OCI-LY3 (cell line): ENCODE results near the gene ITGB6.

Source experiments
- H2AFZ ChIP-seq: fragments of 200-600, 300-600 bp; shearing (Covaris generic); 2 replicates; pipeline ENCODE4 v1.6.0; 2014; ENCODE audit warnings: antibody characterized with exemption, low read depth, low read length
- H3K27ac ChIP-seq: fragments of 200-600, 300-600 bp; sonication (generic); 2 replicates; pipeline ENCODE4 v1.5.1; 2014; ENCODE audit warnings: mild to moderate bottlenecking, low read length, moderate library complexity, mixed read lengths
- H3K27me3 ChIP-seq: fragments of 200-600, 300-600 bp; sonication (generic); 2 replicates; pipeline ENCODE4 v1.6.1; 2014; ENCODE audit warnings: low read depth, low read length, mixed read lengths
- H3K36me3 ChIP-seq: fragments of 200-600, 300-600 bp; sonication (generic); replicated peaks from 2 replicates; pipeline ENCODE3; 2014; ENCODE audit warnings: low read depth, low read length, mixed read lengths
- H3K4me1 ChIP-seq: fragments of 300-600, 200-600 bp; sonication (generic); 2 replicates; pipeline ENCODE4 v1.6.1; 2014; ENCODE audit warnings: low read length, mixed read lengths
- H3K4me2 ChIP-seq: fragments of 200-600, 300-600 bp; sonication (generic); 2 replicates; pipeline ENCODE4 v1.6.1; 2014; ENCODE audit warnings: low read length, mixed read lengths
- H3K4me3 ChIP-seq: fragments of 300-600, 200-600 bp; sonication (generic); 2 replicates; pipeline ENCODE4 v1.5.1; 2014; ENCODE audit warnings: antibody characterized with exemption, mild to moderate bottlenecking, low read length, moderate library complexity
- H3K79me2 ChIP-seq: fragments of 300-600, 200-600 bp; shearing (Covaris generic); 2 replicates; pipeline ENCODE4 v1.6.1; 2014; ENCODE audit warnings: mild to moderate bottlenecking, low read length, mixed read lengths
- H3K9ac ChIP-seq: fragments of 300-600, 200-600 bp; shearing (Covaris generic); 2 replicates; pipeline ENCODE4 v1.6.0; 2014; ENCODE audit warnings: mild to moderate bottlenecking, low read length, moderate library complexity
- H3K9me3 ChIP-seq: fragments of 200-600, 300-600 bp; shearing (Covaris generic); 2 replicates; pipeline ENCODE4 v1.6.1; 2014; ENCODE audit warnings: low read length, mixed read lengths; ENCODE audit not compliant: insufficient read depth
- H4K20me1 ChIP-seq: fragments of 200-600, 300-600 bp; sonication (generic); 2 replicates; pipeline ENCODE4 v1.6.1; 2016; ENCODE audit warnings: low read length, mixed read lengths; ENCODE audit not compliant: insufficient read depth
- EZH2phosphoT487 ChIP-seq: fragments of 200-600 bp; shearing (Covaris generic); IDR thresholded peaks from 2 replicates; pipeline ENCODE4 v1.6.1; 2018; ENCODE audit warnings: antibody characterized with exemption, mixed run types, low read depth
- TF ChIP-seq, protein P1 (sequence below): fragments of 200-600, 300-600 bp; sonication (generic); IDR thresholded peaks from 2 replicates; pipeline ENCODE4 v1.5.1; 2014; ENCODE audit warnings: antibody characterized with exemption, low read length, low read depth

Gene ITGB6

GRCh38 chr2:160141419-160141818 is 58.7 kb downstream of the ITGB6 start:
- H3K9me3 ChIP-seq = no peaks in the 10 kb centered on the region
- no peak overlapping the region for H3K4me2 ChIP-seq
- H3K9ac ChIP-seq = no peak overlapping the region
- TF ChIP-seq, protein P1, sequence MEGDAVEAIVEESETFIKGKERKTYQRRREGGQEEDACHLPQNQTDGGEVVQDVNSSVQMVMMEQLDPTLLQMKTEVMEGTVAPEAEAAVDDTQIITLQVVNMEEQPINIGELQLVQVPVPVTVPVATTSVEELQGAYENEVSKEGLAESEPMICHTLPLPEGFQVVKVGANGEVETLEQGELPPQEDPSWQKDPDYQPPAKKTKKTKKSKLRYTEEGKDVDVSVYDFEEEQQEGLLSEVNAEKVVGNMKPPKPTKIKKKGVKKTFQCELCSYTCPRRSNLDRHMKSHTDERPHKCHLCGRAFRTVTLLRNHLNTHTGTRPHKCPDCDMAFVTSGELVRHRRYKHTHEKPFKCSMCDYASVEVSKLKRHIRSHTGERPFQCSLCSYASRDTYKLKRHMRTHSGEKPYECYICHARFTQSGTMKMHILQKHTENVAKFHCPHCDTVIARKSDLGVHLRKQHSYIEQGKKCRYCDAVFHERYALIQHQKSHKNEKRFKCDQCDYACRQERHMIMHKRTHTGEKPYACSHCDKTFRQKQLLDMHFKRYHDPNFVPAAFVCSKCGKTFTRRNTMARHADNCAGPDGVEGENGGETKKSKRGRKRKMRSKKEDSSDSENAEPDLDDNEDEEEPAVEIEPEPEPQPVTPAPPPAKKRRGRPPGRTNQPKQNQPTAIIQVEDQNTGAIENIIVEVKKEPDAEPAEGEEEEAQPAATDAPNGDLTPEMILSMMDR = no peak
- no peak for TF ChIP-seq EZH2phosphoT487
- no peaks in the 10 kb centered on the region for H3K4me1 ChIP-seq
- H3K27ac ChIP-seq = no peak overlapping the region
- H2AFZ ChIP-seq = no peak overlapping the region
- peaks cover 14% of the 10 kb centered on the region for H3K27me3 ChIP-seq
- H3K4me3 ChIP-seq = no peak overlapping the region
- H3K79me2 ChIP-seq = no peaks in the 10 kb centered on the region
- H3K36me3 ChIP-seq = no peaks in the 10 kb centered on the region
- H4K20me1 ChIP-seq = no peaks in the 10 kb centered on the region

DNA sequence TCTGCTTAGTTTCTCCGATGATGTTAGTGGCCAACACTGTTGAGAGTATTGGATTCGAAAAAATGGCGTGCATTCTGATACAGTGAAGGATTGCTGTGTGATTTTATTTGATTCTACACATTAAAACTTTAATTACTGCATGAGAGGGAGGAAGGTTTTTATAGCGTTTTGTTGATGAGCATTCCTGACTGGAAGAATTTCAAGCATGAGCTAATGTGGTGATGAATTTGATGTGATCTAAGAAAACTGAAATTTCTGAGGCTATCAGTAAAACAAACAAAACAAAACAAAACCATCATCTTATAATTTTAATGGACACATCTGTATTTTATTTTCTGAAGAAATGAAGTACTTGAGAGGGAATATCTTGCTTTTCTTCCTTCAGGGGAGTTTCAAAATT is 59.6 kb downstream of the ITGB6 start:
- H3K36me3 ChIP-seq = no peaks in the 10 kb centered on the region
- no peaks in the 10 kb centered on the region for H4K20me1 ChIP-seq
- H3K4me3 ChIP-seq = no peak overlapping the region
- TF ChIP-seq EZH2phosphoT487 = no peak
- TF ChIP-seq, protein P1 = no peak
- no peak overlapping the region for H2AFZ ChIP-seq
- no peaks in the 10 kb centered on the region for H3K9me3 ChIP-seq
- H3K79me2 ChIP-seq = no peaks in the 10 kb centered on the region
- H3K27ac ChIP-seq = no peak overlapping the region
- no peaks in the 10 kb centered on the region for H3K4me1 ChIP-seq
- H3K4me2 ChIP-seq = no peak overlapping the region
- H3K9ac ChIP-seq = no peak overlapping the region
- peaks cover 10% of the 10 kb centered on the region for H3K27me3 ChIP-seq

GRCh38 chr2:160139991-160140390 is 60.1 kb downstream of the ITGB6 start:
- no peak overlapping the region for H3K4me2 ChIP-seq
- H3K9me3 ChIP-seq = no peaks in the 10 kb centered on the region
- no peaks in the 10 kb centered on the region for H3K4me1 ChIP-seq
- H3K27me3 ChIP-seq = peaks cover 9% of the 10 kb centered on the region; the same call in 1 of the 2 replicates
- no peak overlapping the region for H3K27ac ChIP-seq
- no peaks in the 10 kb centered on the region for H3K36me3 ChIP-seq
- TF ChIP-seq EZH2phosphoT487 = no peak
- TF ChIP-seq, protein P1 = no peak
- no peak overlapping the region for H3K9ac ChIP-seq
- no peak overlapping the region for H2AFZ ChIP-seq
- H3K4me3 ChIP-seq = no peak overlapping the region
- H3K79me2 ChIP-seq = no peaks in the 10 kb centered on the region
- H4K20me1 ChIP-seq = no peaks in the 10 kb centered on the region

DNA sequence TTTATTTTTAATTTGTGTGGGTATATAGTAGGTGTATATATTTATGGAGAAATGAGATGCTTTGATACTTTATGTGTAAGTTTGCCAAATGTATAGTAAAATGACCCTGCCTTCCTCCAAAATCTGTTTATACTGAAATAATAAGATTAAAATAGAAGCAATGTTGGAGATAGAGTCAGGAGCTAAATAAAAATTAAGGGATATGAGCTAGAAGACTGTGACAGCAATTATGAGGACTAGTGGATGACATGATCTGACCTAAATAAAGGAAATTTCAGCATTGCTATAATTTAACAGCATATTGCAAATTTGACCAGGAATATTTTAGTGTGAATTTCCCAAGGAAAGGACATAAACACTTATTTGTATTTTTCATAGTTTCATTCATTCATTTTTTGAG is 60.7 kb downstream of the ITGB6 start:
- Histone ChIP-seq H3K79me2 (no peaks in the 10 kb centered on the region), H3K4me2 (no peak overlapping the region), H2AFZ (no peak overlapping the region), H3K27me3 (peaks cover 9% of the 10 kb centered on the region; the same call in 1 of the 2 replicates), H3K4me1 (no peaks in the 10 kb centered on the region), H3K4me3 (no peak overlapping the region), H3K9me3 (no peaks in the 10 kb centered on the region), H4K20me1 (no peaks in the 10 kb centered on the region), H3K9ac (no peak overlapping the region), H3K36me3 (no peaks in the 10 kb centered on the region), H3K27ac (no peak overlapping the region)
- TF ChIP-seq EZH2phosphoT487 = no peak
- TF ChIP-seq, protein P1 = no peak
